HEK293T (cell line): ENCODE data around the gene FGGY.
A peak's percentile ranks its signal among the peaks of the same experiment; 100 is the strongest.

Experiments used
- CTCF ChIA-PET: fragments of 350-600 bp; formaldehyde crosslinking; extraction: SDS; loops from one replicate; lab custom pipeline; 2021; ENCODE audit warnings: antibody characterized with exemption, inconsistent platforms; lab: Yijun Ruan, JAX
- POLR2A ChIA-PET: fragments of 350-600 bp; formaldehyde crosslinking; extraction: SDS; loops from one replicate; lab custom pipeline; 2020; ENCODE audit warnings: antibody characterized with exemption, inconsistent platforms; lab: Yijun Ruan, JAX
- DNase-seq: peaks from one replicate; pipeline ENCODE4 v3.0.0; 2012; ENCODE audit warnings: mixed read lengths; ENCODE audit errors: extremely low spot score
- ARNT ChIP-seq: fragments of 450-650 bp; IDR thresholded peaks from 2 replicates; pipeline ENCODE4 v1.6.1; 2017; ENCODE audit warnings: mild to moderate bottlenecking
- BHLHE40 ChIP-seq: fragments of 450-650 bp; IDR thresholded peaks from 2 replicates; pipeline ENCODE4 v1.6.1; 2016; ENCODE audit warnings: mild to moderate bottlenecking, moderate library complexity, borderline replicate concordance
- CTBP1 ChIP-seq: fragments of 450-650 bp; IDR thresholded peaks from 2 replicates; pipeline ENCODE4 v1.6.1; 2016; ENCODE audit warnings: borderline replicate concordance
- ELF4 ChIP-seq: fragments of 450-650 bp; IDR thresholded peaks from 2 replicates; pipeline ENCODE4 v1.6.1; 2017; ENCODE audit warnings: antibody characterized with exemption
- FOXA1 ChIP-seq: fragments of 450-650 bp; IDR thresholded peaks from 2 replicates; pipeline ENCODE4 v1.6.1; 2016; ENCODE audit warnings: mild to moderate bottlenecking
- FOXK2 ChIP-seq: fragments of 450-650 bp; IDR thresholded peaks from 2 replicates; pipeline ENCODE4 v1.6.1; 2016; ENCODE audit warnings: mild to moderate bottlenecking
- FOXM1 ChIP-seq: fragments of 450-650 bp; IDR thresholded peaks from 2 replicates; pipeline ENCODE4 v1.6.1; 2017; ENCODE audit warnings: mild to moderate bottlenecking, borderline replicate concordance
- HDGF ChIP-seq: fragments of 450-650 bp; IDR thresholded peaks from 2 replicates; pipeline ENCODE4 v1.6.1; 2017; ENCODE audit warnings: antibody characterized with exemption, borderline replicate concordance
- L3MBTL2 ChIP-seq: fragments of 450-650 bp; conservative IDR thresholded peaks from 2 replicates; pipeline ENCODE4 v1.6.1; 2016; ENCODE audit warnings: mild to moderate bottlenecking
- LEF1 ChIP-seq: fragments of 450-650 bp; IDR thresholded peaks from 2 replicates; pipeline ENCODE4 v1.6.1; 2017; ENCODE audit warnings: mild to moderate bottlenecking, borderline replicate concordance
- NFRKB ChIP-seq: fragments of 450-650 bp; IDR thresholded peaks from 2 replicates; pipeline ENCODE4 v1.6.1; 2016; ENCODE audit warnings: mild to moderate bottlenecking, moderate library complexity
- PKNOX1 ChIP-seq: fragments of 450-650 bp; IDR thresholded peaks from 2 replicates; pipeline ENCODE4 v1.6.1; 2016
- SP1 ChIP-seq: fragments of 450-650 bp; IDR thresholded peaks from 2 replicates; pipeline ENCODE4 v1.6.1; 2017
- SUZ12 ChIP-seq: fragments of 450-650 bp; IDR thresholded peaks from 2 replicates; pipeline ENCODE4 v1.6.1; 2016; ENCODE audit warnings: mild to moderate bottlenecking
- TARDBP ChIP-seq: fragments of 450-650 bp; IDR thresholded peaks from 2 replicates; pipeline ENCODE4 v1.6.1; 2016
- ZNF384 ChIP-seq: fragments of 450-650 bp; IDR thresholded peaks from 2 replicates; pipeline ENCODE4 v1.6.1; 2016

The FGGY gene

DNA sequence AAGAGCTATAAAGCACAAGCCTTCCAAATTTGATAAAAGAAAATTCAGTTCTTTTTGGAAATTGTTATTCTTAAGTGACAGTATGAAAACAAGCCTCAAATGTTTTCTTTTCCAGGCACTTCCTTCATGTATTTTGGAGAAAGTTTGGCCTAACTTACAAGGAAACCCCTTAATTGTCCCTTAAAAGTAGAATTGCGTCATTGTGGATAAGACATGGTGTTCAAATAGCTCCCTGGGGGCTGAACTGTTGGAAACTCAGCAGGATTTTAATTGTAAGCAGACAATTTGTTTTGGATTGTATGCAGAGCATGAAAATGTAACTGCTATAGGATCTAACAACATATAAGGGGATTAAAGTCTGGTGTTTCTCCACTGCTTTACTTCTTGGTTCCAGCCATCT is 35.4 kb upstream of the FGGY start:
- ChIA-PET POLR2A (no interaction called here), CTCF (interaction anchor here (0.6 kb wide), 1 partner anchor 40 kb away, joined by 5 read pairs; no protein-coding TSS in a partner anchor)
- TF ChIP-seq BHLHE40 (no peak), CTBP1 (peak; percentile 61), ZNF384 (no peak)
- DNase-seq, result no peak

- TF ChIP-seq LEF1 (no peak), L3MBTL2 (no peak), TARDBP (no peak)
- DNase-seq, result no peak
- POLR2A ChIA-PET, result no interaction called here
- CTCF ChIA-PET, result interaction anchor here (0.7 kb wide), 1 partner anchor 436 kb away, joined by 4 read pairs; no protein-coding TSS in a partner anchor
These were observed 34.3 kb upstream of the FGGY start for GRCh38 chr1:59262631-59263030.

GRCh38 chr1:59263111-59263510 is 33.8 kb upstream of the FGGY start:
- ChIA-PET CTCF (no interaction called here), POLR2A (no interaction called here)
- DNase-seq, result no peak
- TF ChIP-seq CTBP1 (no peak), PKNOX1 (no peak), ZNF384 (no peak), FOXK2 (no peak), L3MBTL2 (no peak), LEF1 (no peak), SP1 (no peak), BHLHE40 (no peak), TARDBP (no peak), FOXA1 (no peak), NFRKB (no peak), ARNT (no peak), FOXM1 (no peak), HDGF (no peak), ELF4 (no peak), SUZ12 (no peak)

DNA sequence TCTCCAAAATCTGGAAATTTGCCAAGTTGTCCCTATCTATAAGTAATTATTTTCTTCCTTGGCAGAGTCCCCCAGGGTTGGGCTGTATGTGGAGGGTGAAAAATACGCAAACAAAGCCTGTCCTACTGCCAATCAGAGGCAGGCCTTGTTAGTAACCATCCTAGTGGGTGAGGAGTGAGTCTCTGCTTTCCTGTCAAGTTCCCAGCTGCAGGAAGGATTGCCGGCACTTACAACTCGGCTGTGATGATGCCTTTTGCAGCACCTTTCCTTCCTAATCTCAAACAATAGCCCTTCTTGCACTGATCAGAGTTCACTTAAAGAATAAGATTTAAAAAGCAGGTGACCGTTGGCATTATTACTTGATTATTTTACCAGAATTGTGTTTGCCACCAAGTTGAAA is 31.3 kb upstream of the FGGY start:
- ChIA-PET POLR2A (no interaction called here), CTCF (no interaction called here)
- TF ChIP-seq NFRKB (no peak), ELF4 (no peak), SUZ12 (no peak), ZNF384 (no peak), FOXM1 (no peak), FOXA1 (no peak), TARDBP (no peak), CTBP1 (no peak), LEF1 (no peak), L3MBTL2 (no peak), SP1 (no peak), HDGF (no peak), BHLHE40 (no peak), PKNOX1 (no peak), FOXK2 (no peak), ARNT (no peak)
- DNase-seq, result no peak

DNA sequence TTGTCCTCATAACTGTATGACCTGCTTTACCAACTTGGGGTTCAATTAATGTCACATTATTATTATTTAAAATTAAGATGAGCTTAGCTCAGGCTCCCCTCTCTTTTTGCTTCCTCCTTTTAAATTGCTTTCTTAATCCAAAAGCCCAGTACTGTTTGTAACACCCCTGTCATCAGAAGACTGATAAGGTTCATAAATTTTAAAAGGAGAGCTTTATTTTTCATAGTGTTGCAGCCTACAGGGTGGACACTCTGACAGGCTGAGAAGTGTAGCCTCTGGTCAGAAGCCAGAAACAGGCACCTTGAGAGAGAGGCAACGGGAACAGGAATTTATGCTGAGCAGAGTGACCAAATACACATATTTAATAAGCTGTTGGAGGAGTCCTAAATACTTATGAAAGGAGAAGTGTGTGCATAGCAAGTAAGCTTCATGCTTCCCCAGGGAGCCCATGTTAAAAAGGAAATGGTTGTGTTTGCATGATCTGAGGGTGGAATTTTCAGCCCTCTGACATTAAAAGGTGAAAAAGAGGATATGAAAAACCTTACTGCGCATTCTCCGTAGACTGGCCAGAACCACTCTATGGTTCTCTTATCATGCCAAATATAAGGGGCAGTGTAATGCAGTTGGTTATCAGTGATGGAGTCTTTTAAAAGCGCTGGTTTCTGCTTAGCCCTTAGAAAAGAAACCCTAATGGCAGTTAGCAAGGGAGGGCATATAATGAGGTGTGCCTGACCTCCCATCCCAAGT is 30.5 kb upstream of the FGGY start:
- no peak for DNase-seq
- TF ChIP-seq TARDBP (no peak), FOXM1 (no peak), SUZ12 (no peak), ZNF384 (no peak), LEF1 (no peak)
- CTCF ChIA-PET, result no interaction called here
- POLR2A ChIA-PET, result no interaction called here

- POLR2A ChIA-PET, result no interaction called here
- TF ChIP-seq HDGF (no peak), FOXM1 (no peak), SUZ12 (no peak), FOXA1 (no peak), NFRKB (no peak), ARNT (no peak), L3MBTL2 (no peak), BHLHE40 (no peak), FOXK2 (no peak), SP1 (no peak), LEF1 (no peak), PKNOX1 (no peak), CTBP1 (no peak), ZNF384 (no peak), ELF4 (no peak), TARDBP (no peak)
- no peak for DNase-seq
- CTCF ChIA-PET, result no interaction called here
These were observed 30.0 kb upstream of the FGGY start for GRCh38 chr1:59266927-59267293.

GRCh38 chr1:59268406-59268805 is 28.5 kb upstream of the FGGY start:
- TF ChIP-seq FOXA1 (no peak), ARNT (no peak), NFRKB (no peak), LEF1 (no peak), L3MBTL2 (no peak), BHLHE40 (no peak), TARDBP (no peak), PKNOX1 (no peak), FOXK2 (no peak), CTBP1 (no peak), ZNF384 (no peak), HDGF (no peak), FOXM1 (no peak), ELF4 (no peak), SP1 (no peak), SUZ12 (no peak)
- no peak for DNase-seq
- ChIA-PET POLR2A (no interaction called here), CTCF (no interaction called here)
